NCI-H446 (cell line): ENCODE data around the gene DCLK2.

Experiments used
- DNase-seq, 2 experiments: peaks; one replicate each; lab custom pipeline; 2025; lab: John Stamatoyannopoulos, UW

DCLK2 gene

DNA sequence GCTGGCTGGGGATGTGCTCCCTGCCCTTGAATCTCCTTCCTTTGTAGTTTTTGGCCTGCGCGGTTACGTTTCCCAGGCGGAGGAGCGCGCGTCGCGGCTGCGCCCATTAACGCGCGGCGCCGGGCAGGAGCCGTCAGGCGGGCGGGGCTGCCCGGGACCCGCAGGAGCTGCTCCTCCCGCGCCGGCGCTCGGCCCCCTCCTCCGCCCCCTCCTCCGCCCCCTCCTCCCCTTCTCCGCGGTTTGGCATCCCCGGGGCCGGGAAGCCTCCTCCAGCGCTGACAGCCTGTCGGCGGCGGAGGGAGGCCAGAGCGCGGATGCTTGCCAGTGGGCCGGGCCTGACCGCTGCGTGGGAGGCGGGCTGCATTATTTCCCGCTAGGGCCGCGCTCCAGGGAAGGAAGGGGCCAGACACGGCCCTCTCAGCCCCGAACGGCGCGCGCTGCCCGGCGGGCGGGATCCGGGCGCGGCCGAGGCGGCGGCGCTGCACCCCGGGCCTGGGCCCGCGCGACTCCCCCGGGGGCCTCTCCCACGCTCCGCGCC lies at the start of gene DCLK2:
Gene DCLK2 (plus strand): TSS at position 405 of the 538 bp plus-strand sequence. CDS start 583 bp downstream, outside the sequence.
- peak; percentile 38 to 89 for DNase-seq

DNA sequence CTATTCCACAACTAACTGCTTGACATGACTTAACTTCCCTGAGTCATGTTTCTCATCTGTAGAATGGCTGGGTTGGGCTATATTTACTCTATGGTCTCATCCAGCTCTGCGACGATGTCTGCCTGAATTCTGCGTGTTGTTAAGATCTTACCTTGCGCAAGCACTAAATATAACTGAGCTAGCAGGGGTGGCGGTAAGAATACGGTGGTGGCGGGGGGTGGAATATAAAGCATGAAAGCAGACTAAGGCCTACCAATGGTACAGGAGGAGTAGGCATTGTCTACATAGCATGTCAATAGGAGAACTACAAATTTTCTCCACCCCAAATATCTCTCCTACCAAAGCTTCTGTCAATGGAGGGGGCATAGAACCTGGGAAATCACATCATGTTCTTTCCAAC lies 45.7 kb upstream of the DCLK2 start:
- no peak for DNase-seq

DNA sequence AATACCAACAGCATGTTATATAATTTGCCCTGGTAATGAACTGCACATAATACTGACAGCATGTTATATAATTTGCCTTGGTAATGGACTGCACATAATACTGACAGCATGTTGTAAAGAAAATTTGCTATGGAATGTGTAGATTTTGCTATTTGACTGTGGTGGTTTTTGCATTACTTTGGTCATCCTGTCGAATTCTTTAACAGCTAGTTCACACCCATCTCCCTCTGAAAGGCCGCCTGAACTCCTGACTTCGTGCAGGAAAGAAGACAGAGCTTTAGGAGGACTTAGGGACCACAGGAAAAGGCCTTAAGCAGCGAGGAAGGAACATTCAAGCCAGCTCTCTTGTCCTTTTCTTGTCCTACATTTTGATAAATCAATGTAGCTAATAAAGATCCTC lies 45.2 kb upstream of the DCLK2 start:
- DNase-seq: no peak

DNA sequence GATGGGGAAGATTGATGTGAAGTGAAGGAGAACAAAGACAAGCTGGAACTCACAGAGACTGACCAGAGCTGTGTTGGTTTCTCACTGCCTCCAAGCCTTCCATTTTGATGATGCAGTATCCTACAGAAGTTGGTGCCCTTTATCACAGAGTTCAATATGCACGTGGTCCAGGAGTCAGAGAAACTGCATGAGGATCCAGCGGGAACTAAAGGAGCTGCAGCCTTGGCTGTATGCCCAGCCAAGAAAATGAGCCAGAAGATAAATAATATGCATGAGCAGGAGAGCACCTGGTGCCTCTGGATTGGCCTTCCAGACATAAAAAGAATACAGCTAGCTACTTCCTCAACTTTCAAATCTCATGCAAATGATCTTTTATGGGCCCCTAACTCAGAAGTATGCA lies 44.3 kb upstream of the DCLK2 start:
- peak in 1 of 2 experiments; percentile 81 for DNase-seq

DNA sequence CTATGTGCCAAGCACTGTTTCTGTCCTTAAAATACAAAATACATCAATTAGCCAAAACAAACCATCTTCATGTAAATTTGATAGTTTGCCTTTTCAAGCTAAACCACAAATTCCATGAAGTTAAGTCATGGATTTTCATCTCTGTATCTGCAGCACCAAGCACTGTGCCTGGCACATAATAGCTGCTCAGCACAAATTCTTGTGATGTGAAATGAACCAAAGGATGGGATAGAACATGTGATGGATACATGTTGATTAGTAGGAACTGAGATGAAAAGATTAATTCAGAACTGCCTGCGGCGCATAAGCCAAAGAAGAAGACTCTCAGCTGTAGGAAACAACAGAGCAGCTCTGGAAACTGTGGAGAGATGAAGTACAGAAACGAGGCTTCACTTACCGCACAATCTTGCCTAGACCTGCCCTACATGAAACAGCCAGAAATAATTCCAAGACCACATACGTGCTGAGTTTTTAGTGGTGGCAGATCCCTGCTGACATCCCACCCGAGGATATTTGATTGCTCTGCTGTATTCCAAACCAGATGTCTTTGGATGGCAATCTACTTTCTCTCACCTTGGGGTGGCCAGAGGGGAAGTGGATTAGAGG lies 40.9 kb upstream of the DCLK2 start:
- DNase-seq: no peak

DNA sequence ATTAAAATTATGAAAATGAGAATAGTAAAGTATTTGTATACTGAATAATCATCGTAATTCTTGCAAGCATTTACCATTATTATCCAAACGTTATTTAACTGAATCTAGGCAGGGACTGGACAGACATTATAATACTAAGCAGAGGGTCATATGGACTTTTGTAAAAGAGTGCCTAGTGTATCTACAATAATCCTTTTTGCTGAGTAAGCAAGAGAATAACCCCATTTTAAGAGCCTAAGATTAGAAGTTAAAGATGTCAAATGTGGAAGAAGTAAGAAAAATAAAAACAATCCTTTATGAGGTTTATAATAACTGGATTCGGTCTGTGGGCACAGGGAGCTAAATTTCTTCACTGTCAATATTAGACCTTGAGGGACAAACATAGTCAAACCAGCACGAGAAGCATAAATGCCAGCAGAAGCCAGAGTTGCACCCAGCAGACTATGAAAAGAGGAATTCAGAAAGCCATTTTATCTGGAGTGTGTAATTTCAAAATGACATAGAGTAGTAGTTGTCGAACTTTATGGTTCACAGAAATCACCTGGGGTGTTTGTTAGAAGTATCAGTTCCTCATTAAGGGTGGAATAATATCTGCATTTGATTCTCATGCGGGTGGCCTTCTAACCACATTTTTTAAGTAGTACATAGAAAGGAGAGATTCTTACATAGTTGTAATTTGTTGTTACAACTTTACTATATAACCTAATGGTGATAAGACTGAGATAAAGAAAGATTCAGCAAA lies 39.7 kb upstream of the DCLK2 start:
- DNase-seq: no peak

DNA sequence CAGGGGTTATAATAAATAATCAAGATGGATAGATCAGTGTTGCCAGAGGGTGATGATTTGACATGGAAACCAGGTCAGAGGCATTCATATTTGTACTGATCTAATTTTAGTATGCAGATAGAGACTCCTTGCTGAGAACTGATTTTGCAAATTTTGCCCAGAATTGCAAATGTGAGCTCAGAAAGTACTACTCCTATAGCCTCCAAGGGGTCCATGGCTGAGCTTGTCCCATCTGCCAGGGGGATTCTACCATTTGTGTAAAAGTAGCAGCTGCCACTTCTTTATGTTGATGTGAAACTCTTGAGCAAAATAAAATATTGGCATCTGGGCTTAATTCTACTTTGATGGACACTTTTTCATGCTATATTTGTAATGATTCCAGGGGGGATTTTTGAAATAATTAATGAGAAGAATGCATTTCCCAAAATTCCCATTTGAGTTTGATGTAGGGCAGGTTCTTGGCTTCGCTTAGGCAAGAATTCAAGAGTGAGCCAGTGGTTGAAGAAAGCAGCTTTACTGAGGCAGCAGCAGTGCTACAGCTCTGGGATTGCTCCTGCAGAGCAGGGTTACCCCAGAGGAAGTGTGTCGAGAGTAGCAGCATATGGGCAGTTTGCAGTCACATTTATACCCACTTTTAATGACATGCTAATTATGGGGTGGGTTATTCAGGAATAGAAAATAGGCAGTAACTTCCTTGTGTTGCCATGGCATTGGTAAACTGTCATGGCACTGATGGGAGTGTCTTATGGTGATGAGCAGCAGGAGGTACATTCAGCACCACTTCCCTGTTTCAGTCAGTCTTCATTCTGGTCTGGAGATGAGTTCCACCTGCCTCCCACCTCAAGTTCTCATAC lies 38.7 kb upstream of the DCLK2 start:
- peak; percentile 46 to 84 for DNase-seq

DNA sequence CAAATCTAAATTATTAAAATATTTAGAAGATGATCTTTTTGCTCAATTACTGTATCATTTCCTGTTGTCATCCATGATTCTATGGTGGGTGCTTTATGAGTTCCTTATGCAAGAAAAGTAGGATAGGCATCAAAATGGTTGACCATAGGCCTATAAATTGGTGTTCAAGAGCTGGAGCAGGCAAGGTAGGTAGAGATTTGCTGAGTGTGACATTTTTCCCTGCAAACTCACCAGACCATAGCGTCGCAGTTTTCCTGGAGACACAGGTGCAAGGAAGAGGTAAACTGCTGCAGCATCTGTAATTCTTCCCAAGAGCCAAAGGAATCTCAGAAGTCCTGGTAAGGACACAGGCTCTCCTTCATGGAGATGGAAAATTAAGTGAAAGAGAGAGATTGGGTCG lies 33.7 kb upstream of the DCLK2 start:
- DNase-seq: no peak

DNA sequence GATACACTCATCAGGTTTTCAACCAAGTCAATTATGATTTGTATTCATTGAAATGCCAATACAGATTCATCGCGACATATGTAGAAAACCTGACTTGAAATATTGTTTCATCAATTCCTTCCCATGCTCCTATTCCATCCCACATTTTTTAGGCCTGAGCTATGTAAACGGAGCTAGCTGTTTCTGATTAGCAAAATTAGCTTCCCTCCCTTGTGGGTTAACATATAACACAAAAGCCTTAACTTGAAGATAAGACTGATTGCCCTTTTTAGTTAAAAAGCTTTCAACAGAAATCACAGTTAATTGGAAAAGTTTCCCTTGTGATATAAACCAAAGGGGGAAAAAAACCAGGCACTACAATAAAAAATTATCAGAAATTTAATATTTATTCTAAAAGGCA lies 32.8 kb upstream of the DCLK2 start:
- DNase-seq: no peak

DNA sequence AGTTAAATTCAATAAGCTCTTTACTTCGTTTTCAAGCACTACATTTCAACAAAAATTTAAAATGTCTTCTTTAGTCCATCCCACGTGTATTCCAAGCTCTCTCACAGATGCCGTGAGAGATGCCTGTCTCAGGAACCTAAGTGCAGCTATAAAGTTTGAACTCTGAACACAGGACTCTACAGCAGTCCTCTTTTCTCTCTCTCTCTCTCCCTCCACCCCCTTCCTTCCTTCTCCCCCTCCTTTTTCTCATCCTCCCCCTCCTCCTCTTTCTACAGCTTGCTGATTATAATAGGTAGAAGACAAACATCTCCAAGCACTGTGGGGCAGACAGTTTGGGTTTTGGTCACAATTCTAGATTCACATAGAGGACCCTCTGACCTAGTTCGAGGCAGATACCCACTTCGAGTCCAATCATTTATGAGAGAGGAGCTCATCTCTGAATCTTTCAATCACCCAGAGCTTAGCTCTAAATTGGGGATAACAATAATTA lies 31.5 kb upstream of the DCLK2 start:
- no peak for DNase-seq

DNA sequence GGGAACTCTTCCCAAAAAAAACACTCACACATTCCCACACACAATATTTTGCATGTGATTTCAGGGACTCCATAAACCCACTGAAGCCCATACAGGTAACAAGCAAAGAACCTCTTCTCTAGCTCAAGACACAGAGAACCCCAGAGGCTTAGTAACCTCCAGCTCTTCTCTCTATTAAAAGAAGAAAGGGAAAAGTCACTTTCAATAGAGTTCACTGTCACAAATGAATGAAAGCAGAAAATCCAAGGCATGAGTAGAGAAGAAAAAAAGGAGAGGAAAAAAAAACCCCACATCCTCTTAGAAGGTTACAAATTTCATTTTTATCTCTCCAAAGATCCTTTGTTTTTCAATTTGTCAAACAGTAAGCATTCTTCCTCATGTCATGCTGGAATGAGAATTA lies 30.7 kb upstream of the DCLK2 start:
- no peak for DNase-seq

DNA sequence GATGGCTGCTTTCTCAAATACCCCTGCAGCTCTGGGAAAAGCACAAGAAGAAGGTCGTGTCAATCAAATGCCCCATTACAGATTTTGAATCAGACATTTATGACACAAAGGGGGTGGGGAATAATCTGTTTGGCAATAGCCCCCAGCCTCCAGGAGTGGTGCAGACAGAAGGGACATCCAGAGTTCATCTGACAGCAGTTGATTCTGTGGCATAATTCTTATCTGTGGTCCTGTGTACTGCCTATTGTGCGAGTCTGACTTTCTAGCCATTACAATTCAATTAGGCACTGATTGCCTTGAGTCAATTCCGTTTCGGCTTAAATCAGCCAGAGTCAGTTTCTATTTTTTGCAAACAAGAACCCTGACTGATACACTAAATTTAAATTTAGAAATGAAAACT lies 28.6 kb upstream of the DCLK2 start:
- no peak for DNase-seq

DNA sequence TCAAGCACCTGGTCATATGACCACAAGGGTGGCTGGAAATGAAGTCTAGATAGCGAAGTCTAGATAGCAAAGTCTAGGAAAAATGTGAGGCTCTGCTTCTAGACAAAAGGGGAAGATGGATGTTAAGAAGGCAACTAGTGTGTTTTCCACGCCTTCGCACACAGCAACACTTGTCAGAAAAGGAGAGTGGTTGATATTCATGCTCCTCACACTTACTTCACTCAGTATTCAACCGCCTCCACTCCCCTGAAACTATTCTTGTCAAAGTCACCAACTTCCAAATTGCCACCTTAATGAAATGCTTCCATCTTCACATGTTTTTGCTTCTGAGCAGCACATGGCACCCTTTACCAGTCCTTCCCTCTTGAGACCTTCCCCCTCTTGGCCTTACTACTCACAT lies 27.7 kb upstream of the DCLK2 start:
- DNase-seq: no peak

DNA sequence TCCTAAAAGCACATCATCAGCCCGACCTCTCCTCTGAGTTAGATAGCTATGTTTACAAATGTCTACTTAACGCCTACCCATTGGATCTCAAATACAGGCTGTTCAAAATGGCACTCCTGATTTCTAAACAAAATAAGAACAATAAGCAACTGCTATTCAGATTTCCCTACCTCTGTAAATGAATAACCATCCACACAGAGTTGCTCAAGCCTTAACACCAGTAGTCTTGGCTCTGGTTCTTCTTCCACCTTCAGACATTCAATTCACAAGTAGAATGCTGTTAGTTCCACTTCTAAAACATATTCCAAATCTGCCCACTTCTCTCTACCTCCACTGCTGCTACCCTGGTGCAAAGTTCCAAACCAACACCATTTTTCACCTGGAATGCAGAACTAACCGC lies 27.1 kb upstream of the DCLK2 start:
- no peak for DNase-seq

DNA sequence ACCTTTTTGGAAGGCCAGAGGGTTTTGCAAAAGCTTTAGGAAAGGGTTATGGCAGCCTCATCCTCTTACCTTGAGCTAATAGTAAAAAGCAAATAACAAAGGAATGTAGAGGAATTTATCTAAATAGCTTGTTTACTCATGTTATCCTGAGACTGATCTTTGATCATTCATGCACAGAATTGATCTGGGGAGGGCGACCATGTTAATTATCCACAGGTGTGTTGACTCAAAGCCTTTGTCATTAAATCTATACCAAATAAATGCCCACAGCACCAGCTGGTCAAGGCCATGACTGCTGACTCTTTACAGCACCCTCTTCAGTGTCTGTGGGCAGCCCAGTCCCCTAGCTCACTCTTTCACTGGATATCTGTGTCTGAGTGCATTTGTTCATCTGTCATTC lies 22.8 kb upstream of the DCLK2 start:
- DNase-seq: no peak

DNA sequence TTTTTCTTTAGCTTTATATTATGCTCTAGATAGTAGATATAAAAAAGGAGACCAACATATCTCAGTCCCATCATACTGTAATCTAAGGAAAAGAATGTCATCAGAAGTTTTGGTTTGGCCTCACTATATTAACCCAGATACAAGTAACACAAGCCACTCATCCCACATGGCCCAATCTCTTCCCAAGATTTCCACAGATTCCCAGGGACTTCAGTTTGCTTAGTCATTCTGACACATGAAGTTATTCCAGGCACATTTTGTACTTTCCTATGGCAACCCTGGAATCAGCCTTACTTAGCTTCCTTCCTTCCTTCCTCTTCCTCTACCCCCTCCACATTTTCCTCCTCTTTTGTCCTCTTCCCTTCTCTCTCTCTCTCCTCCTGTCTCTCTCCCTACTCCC lies 21.7 kb upstream of the DCLK2 start:
- DNase-seq: no peak

DNA sequence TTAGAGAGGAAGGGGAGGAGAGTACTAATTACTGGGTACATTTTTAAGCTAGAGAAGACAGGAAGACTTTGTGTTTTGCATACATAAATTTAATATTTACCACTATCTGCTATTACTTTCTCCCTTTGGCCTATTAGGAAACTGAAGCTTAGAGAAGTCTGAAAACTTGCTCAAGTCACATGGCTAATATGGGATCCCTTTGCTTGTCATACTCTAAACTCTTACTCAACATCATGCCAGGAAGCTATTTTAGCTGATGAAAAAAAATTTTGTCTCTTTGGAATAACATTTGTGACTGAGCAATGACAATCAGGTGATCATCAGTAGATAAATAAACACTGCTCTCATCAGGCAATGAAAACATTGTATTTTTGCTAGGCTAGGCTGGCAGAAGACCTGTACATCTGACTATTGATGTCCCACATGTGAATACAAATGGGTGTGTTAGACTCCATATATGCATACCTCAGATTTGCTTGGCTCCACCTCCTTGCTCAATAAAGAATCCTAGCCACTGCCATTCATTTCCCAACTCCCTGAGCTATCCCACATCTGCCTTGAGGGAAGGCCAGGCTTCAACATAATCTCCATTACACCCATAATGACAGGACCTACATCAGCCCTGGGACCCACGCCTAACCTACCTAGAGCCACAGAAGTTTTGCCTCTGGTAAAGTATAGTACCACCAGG lies 17.0 kb upstream of the DCLK2 start:
- no peak for DNase-seq

DNA sequence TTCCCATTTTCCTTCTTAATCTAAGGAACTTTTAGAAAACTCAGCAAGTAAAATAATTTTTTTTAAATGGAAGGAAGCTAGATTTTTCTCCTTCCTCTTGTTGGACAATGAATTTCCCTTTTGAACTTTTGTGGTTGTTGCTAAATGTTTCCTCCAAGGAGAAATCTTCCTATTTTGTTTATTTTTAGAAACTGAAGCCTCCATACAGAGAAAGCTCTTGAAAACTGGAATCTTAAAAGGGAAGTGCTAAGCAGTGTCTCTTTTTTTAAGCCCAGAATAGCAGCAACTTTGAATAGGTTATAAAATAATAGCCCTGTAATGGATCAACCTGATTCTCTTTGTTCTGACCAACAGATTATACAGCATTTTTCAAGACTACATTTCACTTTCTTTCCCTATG lies 15.1 kb upstream of the DCLK2 start:
- no peak for DNase-seq

DNA sequence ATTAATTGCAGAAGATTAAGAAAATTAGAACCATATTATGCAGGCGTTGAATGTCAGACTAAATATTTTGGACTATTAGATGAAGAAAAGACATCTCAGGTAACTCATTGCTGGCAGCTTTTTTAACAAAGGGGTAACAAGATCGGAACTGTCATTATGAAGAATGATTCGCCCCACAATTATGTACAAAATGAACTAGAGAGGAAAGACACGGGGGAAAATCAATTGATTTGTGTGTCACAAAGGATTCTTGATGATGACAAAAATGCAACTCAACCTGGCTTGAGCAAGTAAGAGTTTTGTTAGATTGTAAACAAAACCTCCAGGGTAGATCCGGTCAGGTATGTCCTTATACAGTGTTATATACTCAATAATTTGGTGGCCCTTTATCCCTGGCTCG lies 12.5 kb upstream of the DCLK2 start:
- no peak for DNase-seq

DNA sequence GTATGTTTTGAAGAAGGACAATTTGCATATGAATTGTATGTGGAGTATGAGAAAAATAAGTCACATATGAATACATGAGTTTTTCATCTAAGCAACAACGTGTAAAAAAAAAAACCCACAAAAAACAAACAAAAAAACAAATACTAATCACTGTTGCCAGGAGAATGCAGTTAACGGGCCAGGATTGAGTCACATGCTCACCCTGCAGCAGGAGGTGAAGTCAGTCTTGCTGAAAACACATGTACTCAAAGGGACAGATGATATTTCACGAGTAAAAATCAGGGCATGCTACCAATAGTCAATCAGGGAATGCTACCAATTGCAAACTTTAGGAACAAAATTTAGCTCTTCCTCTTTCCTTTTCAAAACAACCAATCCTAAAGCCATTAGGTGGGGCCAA lies 10.4 kb upstream of the DCLK2 start:
- peak in 1 of 2 experiments; percentile 5 for DNase-seq

DNA sequence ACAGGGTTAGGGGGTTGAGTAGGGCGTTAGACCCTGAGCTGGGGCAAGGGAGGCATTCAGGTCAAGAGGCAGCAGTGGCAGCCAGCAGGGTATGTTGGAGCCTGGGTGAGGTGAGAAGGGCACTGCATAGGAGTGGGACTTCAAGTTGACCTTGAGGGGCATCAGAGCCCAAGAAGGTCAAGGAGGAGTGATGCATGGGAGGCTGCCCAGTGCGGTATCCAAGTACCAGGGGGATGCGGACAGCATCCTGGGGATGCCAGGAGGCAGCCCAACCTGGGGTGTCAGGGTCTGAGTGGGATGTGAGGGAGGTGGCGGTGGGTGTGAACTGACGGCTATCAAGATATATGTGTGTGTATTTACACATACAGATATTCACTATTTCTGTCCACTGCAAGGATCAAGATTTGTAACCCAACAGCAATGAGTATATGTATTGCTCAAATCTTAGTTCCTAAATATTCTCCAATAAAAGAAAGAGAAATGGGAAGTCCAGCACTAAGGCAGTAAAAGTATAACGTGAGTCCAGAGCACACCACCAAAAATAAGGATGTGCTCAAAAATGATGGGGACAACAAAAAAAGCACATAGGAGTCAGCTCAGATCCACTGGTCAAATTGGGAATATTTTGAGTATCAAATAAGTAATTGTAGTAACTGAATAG lies 9.8 kb upstream of the DCLK2 start:
- no peak for DNase-seq
